Endothelial cell of umbilical vein (primary cell): Measurements from ENCODE around the gene HCFC1. TPM values are rescaled to one million over a fixed set of nuclear protein-coding genes. Genes with fewer than 3 reads are reported as not detected.

Experiments
- BruUV-seq: library from RNA; stranded (reverse); fragments of 400-500 nt; replicated peaks from 2 replicates; lab custom pipeline; 2021; lab: Mats Ljungman, UMichigan
- CTCF ChIA-PET: fragments of 300-600, 350-600 bp; sonication (Branson Sonifier 250); formaldehyde crosslinking; loops from one replicate; lab custom pipeline; 2021; ENCODE audit warnings: antibody characterized with exemption, inconsistent platforms; lab: Charles Lee
- POLR2A ChIA-PET: fragments of 300-600, 350-600 bp; sonication (Branson Sonifier 250); formaldehyde crosslinking; loops from one replicate; lab custom pipeline; 2021; ENCODE audit warnings: antibody characterized with exemption, inconsistent platforms; lab: Charles Lee
- DNase-seq: peaks from one replicate; pipeline ENCODE4 v3.0.0-alpha.2; 2011; ENCODE audit warnings: low read depth, low spot score
- FAIRE-seq: peaks from 2 replicates; lab custom pipeline; 2011; peaks lifted over from hg19 to GRCh38; lab: Jason Lieb, UNC
- H2AFZ ChIP-seq: 2 replicates; pipeline ENCODE4 v1.6.0; 2012; ENCODE audit warnings: low read depth, low read length, control low read depth, inconsistent platforms
- H3K27ac ChIP-seq: 2 replicates; pipeline ENCODE4 v1.5.1; 2011; ENCODE audit warnings: low read depth, mild to moderate bottlenecking, control low read depth, low read length, moderate library complexity; ENCODE audit not compliant: insufficient read depth
- H3K27me3 ChIP-seq, 2 experiments: 2 replicates each; pipeline versions ENCODE4 v1.6.0 to v1.6.1; 2011; ENCODE audit warnings: low read length in 2 of 2, mixed read lengths in 1 of 2; ENCODE audit not compliant: control insufficient read depth in 2 of 2, insufficient read depth in 2 of 2
- H3K36me3 ChIP-seq, 2 experiments: 2 replicates in 1 of 2; 3 replicates in 1 of 2; pipeline ENCODE4 v1.5.1; 2011; ENCODE audit warnings: low read length in 2 of 2, mild to moderate bottlenecking in 1 of 2, moderate library complexity in 1 of 2; ENCODE audit not compliant: control insufficient read depth in 2 of 2, insufficient read depth in 2 of 2; ENCODE audit errors: extremely low read depth in 1 of 2
- H3K4me1 ChIP-seq: 3 replicates; pipeline ENCODE4 v1.5.1; 2011; ENCODE audit warnings: mild to moderate bottlenecking, low read length; ENCODE audit not compliant: control insufficient read depth, insufficient read depth; ENCODE audit errors: extremely low read depth
- H3K4me2 ChIP-seq: 2 replicates; pipeline ENCODE4 v1.6.1; 2011; ENCODE audit warnings: low read length, control low read depth, mixed read lengths; ENCODE audit not compliant: insufficient read depth
- H3K4me3 ChIP-seq, 3 experiments: fragments of 200-600 bp in 1 of 3; sonication (generic), shearing (Covaris generic) in 1 of 3; replicated peaks in 1 of 3; 2 replicates each; pipeline ENCODE4 v1.5.1; 2011 to 2016; ENCODE audit warnings: control low read depth in 3 of 3, low read length in 3 of 3, mild to moderate bottlenecking in 2 of 3, inconsistent platforms in 1 of 3, low read depth in 1 of 3, moderate library complexity in 1 of 3; ENCODE audit not compliant: insufficient read depth in 1 of 3
- H3K79me2 ChIP-seq: 2 replicates; pipeline ENCODE4 v1.6.0; 2012; ENCODE audit warnings: low read length, inconsistent platforms; ENCODE audit not compliant: control insufficient read depth, insufficient read depth
- H3K9ac ChIP-seq: replicated peaks from 2 replicates; pipeline ENCODE3; 2011; ENCODE audit warnings: low read length, control low read depth; ENCODE audit not compliant: insufficient read depth; ENCODE audit errors: extremely low read depth
- H3K9me1 ChIP-seq: replicated peaks from 3 replicates; pipeline ENCODE4 v1.6.0; 2011; ENCODE audit warnings: mild to moderate bottlenecking, low read length; ENCODE audit not compliant: control insufficient read depth, insufficient read depth; ENCODE audit errors: extremely low read depth
- H3K9me3 ChIP-seq: replicated peaks from 2 replicates; pipeline ENCODE4 v1.5.1; 2012; ENCODE audit warnings: low read length, inconsistent platforms; ENCODE audit not compliant: control insufficient read depth, insufficient read depth
- H4K20me1 ChIP-seq: replicated peaks from 2 replicates; pipeline ENCODE3; 2011; ENCODE audit warnings: mild to moderate bottlenecking, low read length; ENCODE audit not compliant: control insufficient read depth, insufficient read depth; ENCODE audit errors: extremely low read depth
- EZH2 ChIP-seq: IDR thresholded peaks from 2 replicates; pipeline ENCODE4 v1.6.1; 2012; ENCODE audit warnings: borderline replicate concordance, low read depth, mild to moderate bottlenecking, moderate library complexity, low read length, inconsistent platforms; ENCODE audit not compliant: severe bottlenecking
- FOS ChIP-seq: IDR thresholded peaks from 2 replicates; pipeline ENCODE4 v1.6.1; 2011; ENCODE audit warnings: mild to moderate bottlenecking, low read length, moderate library complexity, borderline replicate concordance; ENCODE audit not compliant: insufficient read depth
- GATA2 ChIP-seq: IDR thresholded peaks from 2 replicates; pipeline ENCODE4 v1.7.0; 2011; ENCODE audit warnings: low read depth, mild to moderate bottlenecking, moderate library complexity, mixed read lengths, low read length; ENCODE audit not compliant: insufficient read length, insufficient read depth
- JUN ChIP-seq: IDR thresholded peaks from 2 replicates; pipeline ENCODE4 v1.6.1; 2011; ENCODE audit warnings: borderline replicate concordance, low read depth; ENCODE audit not compliant: insufficient read length, insufficient read depth
- MYC ChIP-seq: IDR thresholded peaks from one replicate; pipeline ENCODE4 v1.6.1; 2011; ENCODE audit warnings: mild to moderate bottlenecking, low read depth, low read length
- POLR2A ChIP-seq: IDR thresholded peaks from 2 replicates; pipeline ENCODE4 v1.6.1; 2012; ENCODE audit warnings: low read depth, mild to moderate bottlenecking, control low read depth, low read length
- POLR2AphosphoS5 ChIP-seq: IDR thresholded peaks from 2 replicates; pipeline ENCODE4 v1.6.1; 2012; ENCODE audit warnings: low read depth, mild to moderate bottlenecking, control low read depth, low read length, moderate library complexity; ENCODE audit not compliant: insufficient read depth
- dilution Hi-C: fragments of 300-500 bp; cut with MboI; formaldehyde crosslinking; loops from one replicate; pipeline ENCODE4 v1.15.0; 2019; ENCODE audit warnings: low sequenced_read_pairs; ENCODE audit not compliant: extremely low pct_ligation_motif_present
- intact Hi-C: fragments of 100-400 bp; cut with micrococcal nuclease; formaldehyde crosslinking; loops from one replicate; pipeline ENCODE4 v1.10.0; 2022
- polyA plus RNA-seq, 4 experiments: library from polyadenylated mRNA; depleted of rRNA in 3 of 4; stranded (reverse) in 3 of 4; unstranded in 1 of 4; fragments of >200 nt; gene quantifications; 2 replicates each; pipeline versions ENCODE4 v1.2.1 to v1.2.3, GENCODE V29; 2011 to 2012; ENCODE audit warnings: missing spikeins in 1 of 4
- total RNA-seq: library from RNA; stranded (reverse); gene quantifications from 2 replicates; pipeline ENCODE4 v1.2.3, GENCODE V29; 2021
- TF ChIP-seq, protein P1 (sequence below), 2 donors: IDR thresholded peaks; 1 replicate in 1 of 2; 2 replicates in 1 of 2; pipeline ENCODE4 v1.5.1; 2011; ENCODE audit warnings: low read length in 2 of 2, mild to moderate bottlenecking in 2 of 2, moderate library complexity in 2 of 2, control low read depth in 1 of 2, inconsistent platforms in 1 of 2, low read depth in 1 of 2; ENCODE audit not compliant: insufficient read depth in 1 of 2; ENCODE audit errors: extremely low read depth in 1 of 2
- TF ChIP-seq, protein P2 (sequence below): IDR thresholded peaks from 2 replicates; pipeline ENCODE4 v1.6.1; 2011; ENCODE audit not compliant: insufficient read depth, insufficient read length

HCFC1 gene
- total and polyA plus RNA-seq, 2 donors (not counting 3 experiments of a cell fraction or from before 2014, with no cell fraction given) = 15.9 to 85.9 TPM

DNA sequence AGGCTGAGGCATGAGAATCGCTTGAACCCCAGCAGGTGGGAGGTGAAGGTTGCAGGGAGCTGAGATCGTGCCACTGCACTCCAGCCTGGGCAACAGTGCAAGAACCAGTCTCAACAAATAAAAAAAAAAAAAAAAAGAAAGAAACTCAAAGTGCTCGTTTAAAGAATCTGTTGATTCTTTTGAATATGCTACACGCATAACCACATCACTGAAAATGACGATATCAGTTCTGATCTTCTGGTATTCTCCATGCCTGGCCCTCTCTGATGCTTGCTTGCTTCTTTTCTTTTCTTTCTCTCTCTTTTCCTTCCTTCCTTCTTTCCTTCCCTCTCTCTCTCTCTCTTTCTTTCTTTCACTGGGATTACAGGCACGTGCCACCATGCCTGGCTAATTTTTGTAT lies 59.8 kb downstream of the HCFC1 start:
- dilution Hi-C loops = no loop called here
- BruUV-seq = no TSS peak

More for the DNA sequence above, 59.8 kb downstream of the HCFC1 start:
- no peak overlapping the region for H3K4me2 ChIP-seq
- H4K20me1 ChIP-seq = no peaks in the 10 kb centered on the region
- CTCF ChIA-PET = interaction anchor here (0.7 to 1.7 kb wide), 4 partner anchors 11 to 103 kb away, joined by 3 to 10 read pairs (median 4); no protein-coding TSS in a partner anchor
- H3K9me3 ChIP-seq = no peaks in the 10 kb centered on the region
- no peaks in the 10 kb centered on the region for H3K27me3 ChIP-seq
- no peaks in the 10 kb centered on the region for H3K79me2 ChIP-seq
- TF ChIP-seq JUN (no peak), POLR2AphosphoS5 (no peak), MYC (no peak), FOS (no peak), POLR2A (no peak), EZH2 (no peak), GATA2 (no peak)
- TF ChIP-seq, protein P1, sequence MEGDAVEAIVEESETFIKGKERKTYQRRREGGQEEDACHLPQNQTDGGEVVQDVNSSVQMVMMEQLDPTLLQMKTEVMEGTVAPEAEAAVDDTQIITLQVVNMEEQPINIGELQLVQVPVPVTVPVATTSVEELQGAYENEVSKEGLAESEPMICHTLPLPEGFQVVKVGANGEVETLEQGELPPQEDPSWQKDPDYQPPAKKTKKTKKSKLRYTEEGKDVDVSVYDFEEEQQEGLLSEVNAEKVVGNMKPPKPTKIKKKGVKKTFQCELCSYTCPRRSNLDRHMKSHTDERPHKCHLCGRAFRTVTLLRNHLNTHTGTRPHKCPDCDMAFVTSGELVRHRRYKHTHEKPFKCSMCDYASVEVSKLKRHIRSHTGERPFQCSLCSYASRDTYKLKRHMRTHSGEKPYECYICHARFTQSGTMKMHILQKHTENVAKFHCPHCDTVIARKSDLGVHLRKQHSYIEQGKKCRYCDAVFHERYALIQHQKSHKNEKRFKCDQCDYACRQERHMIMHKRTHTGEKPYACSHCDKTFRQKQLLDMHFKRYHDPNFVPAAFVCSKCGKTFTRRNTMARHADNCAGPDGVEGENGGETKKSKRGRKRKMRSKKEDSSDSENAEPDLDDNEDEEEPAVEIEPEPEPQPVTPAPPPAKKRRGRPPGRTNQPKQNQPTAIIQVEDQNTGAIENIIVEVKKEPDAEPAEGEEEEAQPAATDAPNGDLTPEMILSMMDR (IDR thresholded peaks at IDR 0.05; ENCODE audit: extremely low read depth in 1 of 2, insufficient read depth in 1 of 2, low read depth in 1 of 2, low read length in 2 of 2) = no peak
- TF ChIP-seq, protein P2, sequence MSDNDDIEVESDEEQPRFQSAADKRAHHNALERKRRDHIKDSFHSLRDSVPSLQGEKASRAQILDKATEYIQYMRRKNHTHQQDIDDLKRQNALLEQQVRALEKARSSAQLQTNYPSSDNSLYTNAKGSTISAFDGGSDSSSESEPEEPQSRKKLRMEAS = no peak
- no peak overlapping the region for H3K4me3 ChIP-seq
- no peak overlapping the region for H3K27ac ChIP-seq
- H3K9me1 ChIP-seq = no peaks in the 10 kb centered on the region
- FAIRE-seq = no peak
- intact Hi-C loops = no loop called here
- H3K4me1 ChIP-seq = no peaks in the 10 kb centered on the region
- no peak overlapping the region for H2AFZ ChIP-seq
- no peak for DNase-seq
- H3K36me3 ChIP-seq = no peaks in the 10 kb centered on the region
- POLR2A ChIA-PET = no interaction called here
- H3K9ac ChIP-seq = no peak overlapping the region
